Measurements from ENCODE around the gene CDH26.

Gene CDH26

GRCh38 chr20:59985164-59985563, 26.9 kb downstream of the CDH26 start:
- no peak for DNase-seq (ENCODE audit: low read depth)

GRCh38 chr20:59985864-59986263, 27.6 kb downstream of the CDH26 start:
- no peak for DNase-seq (ENCODE audit: low read depth)

- no peak for DNase-seq (ENCODE audit: low read depth)
Observed at GRCh38 chr20:59987135-59987534, 28.9 kb downstream of the CDH26 start.

- DNase-seq (ENCODE audit: low read depth), result no peak
Observed at GRCh38 chr20:59988141-59988540, 29.9 kb downstream of the CDH26 start.

DNA sequence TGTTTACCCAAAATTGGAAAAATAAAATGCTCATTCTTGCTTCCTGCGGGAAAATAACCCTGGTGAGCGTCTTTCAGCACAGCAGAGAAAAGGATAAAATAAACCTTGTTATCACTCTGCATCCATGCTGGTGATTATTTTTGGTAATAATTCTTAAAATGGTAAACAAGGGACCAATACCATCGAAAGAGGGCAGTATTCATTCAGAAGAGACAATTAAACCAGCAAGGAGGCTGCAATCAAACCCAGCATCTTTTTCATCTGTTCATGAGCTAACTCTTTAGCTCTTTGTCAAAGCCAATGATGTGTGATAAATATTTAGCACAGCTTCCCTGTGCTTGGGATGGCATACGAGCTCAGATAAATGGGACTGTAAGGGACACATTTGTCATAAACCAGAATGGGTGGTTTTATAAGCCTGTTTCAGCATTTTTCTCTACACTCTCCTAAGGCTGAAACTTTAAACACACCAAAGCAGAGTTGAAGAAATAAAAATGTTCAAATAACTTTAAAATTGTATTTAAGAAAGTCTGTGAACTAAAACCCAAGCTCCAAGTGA, 34.4 kb downstream of the CDH26 start:
- no peak for DNase-seq (ENCODE audit: low read depth)

- no peak for DNase-seq (ENCODE audit: low read depth)
Observed at GRCh38 chr20:59993736-59994430, 35.7 kb downstream of the CDH26 start.

DNA sequence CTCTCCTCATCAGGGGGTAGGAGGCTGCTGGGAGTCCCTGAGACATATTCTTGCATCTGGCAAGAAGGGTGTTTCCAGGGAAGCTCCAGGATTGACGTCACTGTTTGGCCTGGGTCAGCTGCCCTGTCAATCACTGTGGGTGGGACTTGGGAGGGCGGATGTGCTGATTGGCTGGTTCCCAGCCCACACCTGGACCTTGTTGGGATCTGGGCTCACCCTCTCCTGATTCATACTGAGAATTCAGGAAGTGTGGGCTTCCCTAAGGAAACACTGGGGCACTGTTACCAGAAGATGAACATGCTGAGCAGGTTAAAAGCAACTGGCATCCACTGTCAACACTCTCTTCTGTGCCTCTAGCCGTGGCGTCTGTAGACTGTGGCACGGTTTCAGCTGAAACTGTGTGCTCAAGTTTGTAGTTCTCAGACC, 36.5 kb downstream of the CDH26 start:
- DNase-seq (ENCODE audit: low read depth), result no peak

DNA sequence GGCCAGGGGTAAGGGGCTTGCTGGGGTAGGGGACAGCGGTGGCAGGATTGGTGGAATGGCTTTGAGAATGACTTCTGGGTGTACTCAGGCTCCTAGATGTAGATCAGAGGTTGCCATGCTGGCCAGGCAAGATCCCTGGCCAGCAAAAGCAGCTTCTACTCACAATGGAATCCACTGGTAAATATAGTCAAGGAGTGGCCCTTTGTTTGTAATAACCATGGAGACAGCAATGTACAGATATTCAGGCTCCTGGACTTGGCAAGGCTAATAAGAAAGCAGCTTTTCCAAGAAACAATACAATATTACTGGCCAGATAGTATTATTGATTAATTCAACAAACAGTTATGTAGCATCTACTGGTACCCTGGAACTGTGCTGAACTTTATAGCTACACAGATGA, 37.9 kb downstream of the CDH26 start:
- DNase-seq (ENCODE audit: low read depth), result no peak

- no peak for DNase-seq (ENCODE audit: low read depth)
Observed at GRCh38 chr20:59997896-59998295, 39.7 kb downstream of the CDH26 start.

DNA sequence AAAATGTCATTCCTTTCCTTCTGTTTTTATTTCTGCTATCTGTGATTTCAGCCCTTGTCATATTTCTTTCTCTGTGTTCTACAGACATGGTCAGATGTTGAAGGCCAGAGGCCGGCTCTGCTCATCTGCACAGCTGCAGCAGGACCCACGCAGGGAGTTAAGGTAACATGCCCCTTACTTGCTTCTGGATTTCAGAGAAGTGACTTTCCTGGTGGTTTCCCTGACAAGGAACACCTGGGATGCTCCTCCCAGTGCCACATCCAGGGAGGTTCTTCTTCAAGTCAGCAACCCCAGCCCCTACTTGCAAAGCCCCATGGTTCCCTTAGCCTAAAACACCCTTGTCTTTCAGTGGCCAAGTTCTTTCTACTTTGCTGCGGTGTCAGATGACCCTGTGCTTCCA, 41.3 kb downstream of the CDH26 start:
- no peak for DNase-seq (ENCODE audit: low read depth)

- no peak for DNase-seq (ENCODE audit: low read depth)
Observed at GRCh38 chr20:60000271-60001042, 42.2 kb downstream of the CDH26 start.

- DNase-seq (ENCODE audit: low read depth), result no peak
Observed at GRCh38 chr20:60001108-60001507, 42.9 kb downstream of the CDH26 start.

DNA sequence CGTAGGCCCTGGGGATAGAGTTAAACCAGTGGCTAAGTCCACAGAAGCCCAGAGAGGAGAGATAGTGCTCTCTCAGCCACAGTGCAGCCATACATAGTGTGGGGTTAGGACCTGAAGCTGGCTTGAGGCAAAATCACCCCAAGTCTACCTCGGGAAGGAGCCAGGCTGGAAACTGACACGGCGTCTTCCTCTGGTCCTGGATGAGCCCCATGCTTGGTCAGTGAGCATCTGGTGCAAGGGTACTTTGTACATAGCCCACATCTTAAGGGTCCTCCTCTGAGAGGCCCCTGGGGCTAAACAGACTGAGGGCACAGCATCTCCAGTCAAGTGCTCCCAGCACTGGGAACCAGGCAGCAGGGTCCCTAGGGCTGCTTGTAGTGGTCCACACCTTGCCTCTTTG, 45.6 kb downstream of the CDH26 start:
- DNase-seq (ENCODE audit: low read depth), result no peak

DNA sequence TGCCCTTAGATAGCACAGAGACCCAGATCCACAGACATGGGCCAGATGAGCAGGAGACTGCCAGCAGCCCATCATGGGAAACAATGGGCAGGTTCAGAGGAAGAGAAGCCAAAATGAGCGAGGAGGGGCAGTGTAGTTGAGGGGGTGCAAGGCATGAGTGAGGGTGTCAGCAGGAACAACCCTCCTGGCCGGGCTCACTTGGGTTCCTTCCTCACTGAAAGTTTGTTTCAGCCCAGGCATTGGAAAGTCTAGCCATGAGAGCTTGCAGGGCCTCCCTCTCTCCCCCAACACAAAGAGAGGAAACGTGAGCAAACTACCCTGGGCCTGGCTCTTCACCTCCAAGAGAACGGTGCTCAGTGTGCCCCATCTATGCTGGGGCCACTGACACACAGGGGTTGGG, 48.0 kb downstream of the CDH26 start:
- no peak for DNase-seq (ENCODE audit: low read depth)

DNA sequence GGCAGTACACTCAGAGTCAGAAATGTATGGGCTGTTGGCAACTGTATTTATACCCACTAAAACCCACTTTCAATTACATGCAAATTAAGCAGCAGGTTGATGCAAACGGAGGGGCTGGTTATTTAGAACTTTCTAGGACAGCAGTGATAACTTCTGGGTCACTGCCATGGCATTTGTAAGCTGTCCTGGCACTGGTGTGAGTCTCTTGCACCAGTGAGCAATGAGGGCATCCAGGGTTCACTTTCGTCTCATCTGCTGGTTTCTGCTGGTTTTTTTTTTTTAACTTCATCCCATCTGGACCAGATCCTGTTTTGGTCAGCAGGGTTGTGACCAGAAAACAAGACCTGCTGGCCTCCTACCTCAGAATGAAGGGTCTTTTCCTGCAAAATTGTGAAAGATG, 49.2 kb downstream of the CDH26 start:
- no peak for DNase-seq (ENCODE audit: low read depth)

- DNase-seq (ENCODE audit: low read depth), result no peak
Observed at GRCh38 chr20:60008130-60008808, 50.0 kb downstream of the CDH26 start.

GRCh38 chr20:60009318-60009717, 51.1 kb downstream of the CDH26 start:
- DNase-seq (ENCODE audit: low read depth), result no peak

GRCh38 chr20:60009826-60010616, 51.8 kb downstream of the CDH26 start:
- no peak for DNase-seq (ENCODE audit: low read depth)

DNA sequence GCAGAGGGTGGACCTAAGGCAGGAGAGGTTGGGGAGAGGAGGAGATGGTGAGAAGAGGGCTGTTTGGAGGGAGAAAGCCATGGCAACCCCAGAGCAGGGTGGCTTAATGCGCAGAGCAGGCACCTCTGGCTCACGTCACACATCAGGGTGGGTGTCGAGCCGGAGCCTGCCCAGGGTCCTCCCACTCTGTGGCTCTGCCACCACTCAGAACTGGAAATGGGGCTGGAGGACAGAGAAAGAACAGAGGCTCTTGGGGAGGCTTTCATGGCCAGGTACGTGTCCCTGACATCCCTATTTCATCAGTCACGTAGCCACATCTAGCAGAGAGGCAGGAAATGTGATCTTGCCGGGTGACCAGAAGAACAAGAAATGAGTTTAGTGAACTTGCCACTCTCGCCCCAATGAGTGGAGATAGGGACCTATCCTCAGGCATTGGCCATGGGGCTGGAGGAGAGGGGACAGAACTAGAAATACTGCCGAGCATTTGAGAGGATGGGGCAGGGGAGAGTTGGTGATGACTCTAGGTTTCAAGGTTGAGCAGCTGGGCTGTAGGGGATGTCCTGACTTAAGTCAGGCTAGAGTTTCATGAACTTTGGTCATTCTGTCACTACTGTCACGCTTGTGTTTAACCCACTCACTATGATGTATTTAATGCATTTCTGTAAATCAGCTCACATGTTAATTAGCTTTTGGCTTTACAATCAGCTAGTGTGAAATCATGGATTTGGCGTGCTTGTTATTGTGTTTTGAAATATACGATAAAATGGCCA, 52.7 kb downstream of the CDH26 start:
- DNase-seq (ENCODE audit: low read depth), result no peak

- DNase-seq (ENCODE audit: low read depth), result no peak
Observed at GRCh38 chr20:60011512-60012507, 53.6 kb downstream of the CDH26 start.

Data from stimulated activated CD8-positive, alpha-beta memory T cell treated with anti-CD3 and anti-CD28 coated beads, Interleukin-15, amount 100 ng/mL, for 24 hours (primary cell).